NCI-H69 (cell line): ENCODE data around the gene MTNR1A.

Experiments used
- DNase-seq: peaks from one replicate; lab custom pipeline; 2025; lab: John Stamatoyannopoulos, UW

Gene MTNR1A

DNA sequence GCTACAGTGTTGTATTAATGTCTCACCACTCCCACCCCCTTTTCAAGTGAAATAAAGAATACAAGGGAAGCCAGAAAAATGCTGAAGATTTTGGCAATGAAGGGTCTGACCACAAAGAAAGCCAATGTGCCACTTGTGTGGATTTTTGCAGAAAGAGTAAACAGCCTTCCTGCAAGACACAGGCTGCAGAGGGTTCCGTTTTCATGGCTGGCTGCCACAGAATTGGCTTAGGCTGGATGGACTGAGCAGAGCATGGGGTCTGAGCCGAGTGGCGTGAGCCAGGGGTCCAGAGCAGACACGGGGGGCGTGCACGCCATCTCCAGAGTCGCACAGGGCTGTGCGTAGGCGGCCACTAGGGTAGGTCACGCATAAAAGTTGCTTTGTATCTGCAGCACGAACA is 69.2 kb downstream of the MTNR1A start:
- DNase-seq: no peak

DNA sequence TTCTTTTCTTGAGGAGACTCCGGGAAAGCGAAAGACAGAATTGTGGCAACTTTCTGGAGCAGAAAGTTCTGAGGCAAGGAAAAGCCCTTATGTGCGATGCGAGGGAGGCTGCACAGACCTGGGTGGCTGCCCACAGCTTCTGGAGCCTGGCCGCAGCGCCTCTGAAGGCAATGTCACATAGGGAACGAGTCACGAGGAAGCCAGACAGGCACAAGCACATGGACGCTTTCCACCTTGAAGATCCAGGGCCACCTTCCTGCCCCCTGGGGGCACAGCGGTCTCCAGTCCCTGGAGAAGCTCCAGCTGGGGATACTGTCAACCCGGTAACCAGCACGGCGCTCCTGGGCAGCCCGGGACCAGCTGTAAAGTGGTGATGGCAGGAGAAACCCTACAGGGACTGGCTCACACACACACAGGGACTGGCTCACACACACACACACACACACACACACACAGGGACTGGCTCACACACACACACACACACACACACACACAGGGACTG is 69.8 kb downstream of the MTNR1A start:
- DNase-seq: no peak

GRCh38 chr4:186485150-186485549 is 70.2 kb downstream of the MTNR1A start:
- DNase-seq: no peak

GRCh38 chr4:186483656-186484055 is 71.7 kb downstream of the MTNR1A start:
- DNase-seq: no peak
